GM12878 (cell line): ENCODE results near the gene HPRT1. TPM values are rescaled to one million over a fixed set of nuclear protein-coding genes. Genes with fewer than 3 reads are reported as not detected.

Experiments used
- ATAC-seq: fragments of 200-7000 bp; cut with Tn5 transposase; 3 replicates; pipeline ENCODE4 v1.9.1; 2020; ENCODE audit warnings: mild to moderate bottlenecking, moderate library complexity
- BruUV-seq: library from RNA; stranded (reverse); fragments of 400-500 nt; replicated peaks from 2 replicates; lab custom pipeline; 2021; lab: Mats Ljungman, UMichigan
- CTCF ChIA-PET: fragments of 300-600 bp; sonication (Branson Sonifier 250); formaldehyde crosslinking; extraction: SDS; loops from one replicate; lab custom pipeline; 2021; ENCODE audit warnings: inconsistent platforms; lab: Yijun Ruan, JAX
- POLR2A ChIA-PET: fragments of 350-600 bp; formaldehyde crosslinking; extraction: SDS; loops from one replicate; lab custom pipeline; 2021; ENCODE audit warnings: inconsistent platforms; lab: Charles Lee
- RAD21 ChIA-PET: fragments of 300-600 bp; sonication (Branson Sonifier 250); formaldehyde crosslinking; loops from one replicate; lab custom pipeline; 2023; ENCODE audit warnings: antibody characterized with exemption; ENCODE audit not compliant: unreplicated experiment; lab: Charles Lee
- SMC1A ChIA-PET: fragments of 300-600 bp; sonication (Branson Sonifier 250); formaldehyde crosslinking; loops from one replicate; lab custom pipeline; 2023; ENCODE audit not compliant: unreplicated experiment, uncharacterized antibody; lab: Charles Lee
- DNase-seq: peaks from one replicate; pipeline ENCODE4 v3.0.0-alpha.2; 2011; ENCODE audit warnings: low read depth, low spot score
- FAIRE-seq: peaks from 3 replicates; lab custom pipeline; 2011; peaks lifted over from hg19 to GRCh38; lab: Jason Lieb, UNC
- H2AFZ ChIP-seq: 2 replicates; pipeline ENCODE4 v1.6.0; 2011; ENCODE audit warnings: low read depth, low read length, control low read depth; ENCODE audit not compliant: control insufficient read depth
- H3K27ac ChIP-seq: 2 replicates; pipeline ENCODE4 v1.5.1; 2011; ENCODE audit warnings: control low read depth; ENCODE audit not compliant: control insufficient read depth, insufficient read depth
- H3K27me3 ChIP-seq, 2 experiments: replicated peaks in 1 of 2; 2 replicates each; pipeline versions ENCODE4 v1.6.0 to v1.6.1; 2011; ENCODE audit warnings: low read length in 1 of 2; ENCODE audit not compliant: control insufficient read depth in 2 of 2, insufficient read depth in 2 of 2
- H3K36me3 ChIP-seq, 2 experiments: 2 replicates each; pipeline ENCODE4 v1.5.1; 2011; ENCODE audit warnings: low read length in 1 of 2; ENCODE audit not compliant: control insufficient read depth in 2 of 2, insufficient read depth in 2 of 2
- H3K4me1 ChIP-seq: 2 replicates; pipeline ENCODE4 v1.6.1; 2011; ENCODE audit warnings: mild to moderate bottlenecking, low read length, moderate library complexity, mixed read lengths; ENCODE audit not compliant: control insufficient read depth, insufficient read depth
- H3K4me2 ChIP-seq: 2 replicates; pipeline ENCODE4 v1.6.0; 2011; ENCODE audit warnings: control low read depth; ENCODE audit not compliant: control insufficient read depth, insufficient read depth
- H3K4me3 ChIP-seq: fragments of 200-600 bp; sonication (generic); 2 replicates; pipeline ENCODE4 v1.5.1; 2016
- H3K79me2 ChIP-seq: 2 replicates; pipeline ENCODE4 v1.6.0; 2011; ENCODE audit warnings: low read length; ENCODE audit not compliant: control insufficient read depth, insufficient read depth
- H3K9ac ChIP-seq: 2 replicates; pipeline ENCODE4 v1.8.0; 2011; ENCODE audit warnings: low read length, control low read depth, mixed read lengths; ENCODE audit not compliant: control insufficient read depth, insufficient read depth
- H3K9me3 ChIP-seq: replicated peaks from 3 replicates; pipeline ENCODE4 v1.5.1; 2011; ENCODE audit warnings: mild to moderate bottlenecking, low read length; ENCODE audit not compliant: control insufficient read depth, insufficient read depth
- H4K20me1 ChIP-seq: 2 replicates; pipeline ENCODE4 v1.6.0; 2011; ENCODE audit not compliant: control insufficient read depth, insufficient read depth
- CREM ChIP-seq: IDR thresholded peaks from 2 replicates; pipeline ENCODE4 v1.6.1; 2014; ENCODE audit warnings: antibody characterized with exemption, low read depth
- HCFC1 ChIP-seq: fragments of 150-350 bp; IDR thresholded peaks from 2 replicates; pipeline ENCODE4 v1.6.1; 2014; ENCODE audit warnings: low read length
- IRF4 ChIP-seq: IDR thresholded peaks from 2 replicates; pipeline ENCODE4 v1.6.1; 2011; ENCODE audit warnings: low read depth, low read length
- KDM1A ChIP-seq: fragments of 200-600 bp; sonication (generic); IDR thresholded peaks from 2 replicates; pipeline ENCODE4 v1.6.1; 2016; ENCODE audit warnings: borderline replicate concordance
- PBX3 ChIP-seq: IDR thresholded peaks from 2 replicates; pipeline ENCODE4 v1.6.1; 2011; ENCODE audit warnings: mild to moderate bottlenecking, low read depth, low read length, moderate library complexity; ENCODE audit not compliant: insufficient replicate concordance
- SUZ12 ChIP-seq: fragments of 200-600 bp; sonication (generic); IDR thresholded peaks from one replicate; pipeline ENCODE4 v1.6.1; 2018; ENCODE audit warnings: antibody characterized with exemption, mild to moderate bottlenecking; ENCODE audit not compliant: unreplicated experiment
- TCF3 ChIP-seq: IDR thresholded peaks from 2 replicates; pipeline ENCODE4 v1.6.1; 2012; ENCODE audit warnings: low read depth, mild to moderate bottlenecking, low read length, borderline replicate concordance; ENCODE audit not compliant: insufficient read depth
- WGBS: methylation state at CpG from one replicate; pipeline ENCODE4 v1.1.6; 2016; ENCODE audit warnings: low lambda C conversion rate; ENCODE audit not compliant: insufficient replicate concordance, insufficient coverage; ENCODE audit errors: missing lambda C conversion rate; 5-methylcytosine and 5-hydroxymethylcytosine counted together
- in situ Hi-C: fragments of 300-500 bp; cut with MboI; formaldehyde crosslinking; loops from 9 replicates; pipeline ENCODE4 v1.14.3; 2018; ENCODE audit warnings: mixed read lengths
- intact Hi-C: fragments of 100-400 bp; cut with micrococcal nuclease; formaldehyde crosslinking; loops from one replicate; pipeline ENCODE4 v1.14.2; 2022; ENCODE audit not compliant: unreplicated experiment
- polyA plus RNA-seq, 11 experiments: library from polyadenylated mRNA; depleted of rRNA in 4 of 11; unstranded in 6 of 11; stranded (reverse) in 5 of 11; fragments of >200 nt; fragmentation: Nextera tagmentation in 4 of 11; fragmentation: Illumina TruSeq in 1 of 11; extraction: Ambion mirVana in 4 of 11; extraction: Trizol in 1 of 11; gene quantifications; 1 replicate in 1 of 11; 2 replicates in 10 of 11; pipeline versions ENCODE4 v1.2.1 to v1.2.3, GENCODE V29; 2011 to 2016; ENCODE audit warnings: inconsistent platforms in 2 of 11, missing spikeins in 2 of 11, low read depth in 1 of 11
- total RNA-seq, 4 experiments: library from RNA; depleted of rRNA in 3 of 4; stranded (reverse); fragments of >200 nt in 3 of 4; fragmentation: Illumina TruSeq in 1 of 4; extraction: Trizol in 1 of 4; gene quantifications; 2 replicates each; pipeline versions ENCODE4 v1.2.1 to v1.2.3, GENCODE V29; 2013 to 2021
- TF ChIP-seq, protein P1 (sequence below): IDR thresholded peaks from 2 replicates; pipeline ENCODE4 v1.6.1; 2011; ENCODE audit warnings: low read depth, low read length, improper control_type of control experiment, borderline replicate concordance
- TF ChIP-seq, protein P2 (sequence below): fragments of 450-650 bp; IDR thresholded peaks from 2 replicates; pipeline ENCODE4 v1.6.1; 2017; ENCODE audit warnings: mild to moderate bottlenecking, moderate library complexity

Gene HPRT1
- total and polyA plus RNA-seq, 10 of the 15 experiments (the other 5 are each of a cell fraction or from before 2014, with no cell fraction given) = 19.3 to 161 (median 92.7) TPM

GRCh38 chrX:134529481-134529880, 69.5 kb downstream of the HPRT1 start:
- ChIA-PET RAD21 (no interaction called here), CTCF (no interaction called here), SMC1A (interaction anchor here (0.6 kb wide), 1 partner anchor 206 kb away, joined by 3 read pairs; no protein-coding TSS in a partner anchor), POLR2A (no interaction called here)
- FAIRE-seq (no peak), ATAC-seq (no peak), DNase-seq (no peak)
- no TSS peak for BruUV-seq
- H3K27me3 ChIP-seq = no peaks in the 10 kb centered on the region
- intact Hi-C loops = no loop called here
- WGBS = 50% methylated on average over 6 of the region's 6 CpGs
- no peaks in the 10 kb centered on the region for H4K20me1 ChIP-seq
- no peak overlapping the region for H2AFZ ChIP-seq
- no peak overlapping the region for H3K4me3 ChIP-seq
- H3K36me3 ChIP-seq = no peaks in the 10 kb centered on the region
- H3K9me3 ChIP-seq = no peaks in the 10 kb centered on the region
- no peak overlapping the region for H3K27ac ChIP-seq
- no peaks in the 10 kb centered on the region for H3K4me1 ChIP-seq
- no peak overlapping the region for H3K9ac ChIP-seq
- in situ Hi-C loops = no loop called here
- TF ChIP-seq HCFC1 (no peak), TCF3 (no peak), IRF4 (no peak), SUZ12 (no peak), PBX3 (no peak), CREM (no peak), KDM1A (no peak)
- TF ChIP-seq, protein P1, sequence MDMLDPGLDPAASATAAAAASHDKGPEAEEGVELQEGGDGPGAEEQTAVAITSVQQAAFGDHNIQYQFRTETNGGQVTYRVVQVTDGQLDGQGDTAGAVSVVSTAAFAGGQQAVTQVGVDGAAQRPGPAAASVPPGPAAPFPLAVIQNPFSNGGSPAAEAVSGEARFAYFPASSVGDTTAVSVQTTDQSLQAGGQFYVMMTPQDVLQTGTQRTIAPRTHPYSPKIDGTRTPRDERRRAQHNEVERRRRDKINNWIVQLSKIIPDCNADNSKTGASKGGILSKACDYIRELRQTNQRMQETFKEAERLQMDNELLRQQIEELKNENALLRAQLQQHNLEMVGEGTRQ = no peak
- TF ChIP-seq, protein P2, sequence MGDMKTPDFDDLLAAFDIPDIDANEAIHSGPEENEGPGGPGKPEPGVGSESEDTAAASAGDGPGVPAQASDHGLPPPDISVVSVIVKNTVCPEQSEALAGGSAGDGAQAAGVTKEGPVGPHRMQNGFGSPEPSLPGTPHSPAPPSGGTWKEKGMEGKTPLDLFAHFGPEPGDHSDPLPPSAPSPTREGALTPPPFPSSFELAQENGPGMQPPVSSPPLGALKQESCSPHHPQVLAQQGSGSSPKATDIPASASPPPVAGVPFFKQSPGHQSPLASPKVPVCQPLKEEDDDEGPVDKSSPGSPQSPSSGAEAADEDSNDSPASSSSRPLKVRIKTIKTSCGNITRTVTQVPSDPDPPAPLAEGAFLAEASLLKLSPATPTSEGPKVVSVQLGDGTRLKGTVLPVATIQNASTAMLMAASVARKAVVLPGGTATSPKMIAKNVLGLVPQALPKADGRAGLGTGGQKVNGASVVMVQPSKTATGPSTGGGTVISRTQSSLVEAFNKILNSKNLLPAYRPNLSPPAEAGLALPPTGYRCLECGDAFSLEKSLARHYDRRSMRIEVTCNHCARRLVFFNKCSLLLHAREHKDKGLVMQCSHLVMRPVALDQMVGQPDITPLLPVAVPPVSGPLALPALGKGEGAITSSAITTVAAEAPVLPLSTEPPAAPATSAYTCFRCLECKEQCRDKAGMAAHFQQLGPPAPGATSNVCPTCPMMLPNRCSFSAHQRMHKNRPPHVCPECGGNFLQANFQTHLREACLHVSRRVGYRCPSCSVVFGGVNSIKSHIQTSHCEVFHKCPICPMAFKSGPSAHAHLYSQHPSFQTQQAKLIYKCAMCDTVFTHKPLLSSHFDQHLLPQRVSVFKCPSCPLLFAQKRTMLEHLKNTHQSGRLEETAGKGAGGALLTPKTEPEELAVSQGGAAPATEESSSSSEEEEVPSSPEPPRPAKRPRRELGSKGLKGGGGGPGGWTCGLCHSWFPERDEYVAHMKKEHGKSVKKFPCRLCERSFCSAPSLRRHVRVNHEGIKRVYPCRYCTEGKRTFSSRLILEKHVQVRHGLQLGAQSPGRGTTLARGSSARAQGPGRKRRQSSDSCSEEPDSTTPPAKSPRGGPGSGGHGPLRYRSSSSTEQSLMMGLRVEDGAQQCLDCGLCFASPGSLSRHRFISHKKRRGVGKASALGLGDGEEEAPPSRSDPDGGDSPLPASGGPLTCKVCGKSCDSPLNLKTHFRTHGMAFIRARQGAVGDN = no peak
- no peaks in the 10 kb centered on the region for H3K79me2 ChIP-seq
- no peak overlapping the region for H3K4me2 ChIP-seq
